DMS 273 (cell line): ENCODE data around the gene CPA1.

Experiments used
- DNase-seq: peaks from one replicate; lab custom pipeline; 2025; ENCODE audit not compliant: unreplicated experiment; lab: John Stamatoyannopoulos, UW

The CPA1 gene

GRCh38 chr7:130393841-130394411 lies 13.6 kb downstream of the CPA1 start:
- no peak for DNase-seq

GRCh38 chr7:130394421-130395195 lies 14.3 kb downstream of the CPA1 start:
- no peak for DNase-seq

GRCh38 chr7:130395421-130395820 lies 15.1 kb downstream of the CPA1 start:
- DNase-seq, result no peak

- DNase-seq, result no peak
Observed at GRCh38 chr7:130396109-130396508, 15.8 kb downstream of the CPA1 start.

- DNase-seq, result no peak
Observed at GRCh38 chr7:130397051-130397757, 16.9 kb downstream of the CPA1 start.

GRCh38 chr7:130397758-130398073 lies 17.4 kb downstream of the CPA1 start:
- DNase-seq, result no peak

- no peak for DNase-seq
Observed at GRCh38 chr7:130398526-130399090, 18.3 kb downstream of the CPA1 start.

- DNase-seq, result no peak
Observed at GRCh38 chr7:130400120-130400572, 19.9 kb downstream of the CPA1 start.

GRCh38 chr7:130401101-130401500 lies 20.8 kb downstream of the CPA1 start:
- DNase-seq, result no peak

GRCh38 chr7:130401578-130401977 lies 21.3 kb downstream of the CPA1 start:
- no peak for DNase-seq

- no peak for DNase-seq
Observed at GRCh38 chr7:130405003-130405402, 24.7 kb downstream of the CPA1 start.

GRCh38 chr7:130409067-130409711 lies 28.9 kb downstream of the CPA1 start:
- DNase-seq, result peak; percentile 69

GRCh38 chr7:130409712-130410072 lies 29.4 kb downstream of the CPA1 start:
- DNase-seq, result no peak

GRCh38 chr7:130410868-130411541 lies 30.7 kb downstream of the CPA1 start:
- no peak for DNase-seq

- DNase-seq, result no peak
Observed at GRCh38 chr7:130413201-130413600, 32.9 kb downstream of the CPA1 start.

GRCh38 chr7:130415006-130415405 lies 34.7 kb downstream of the CPA1 start:
- DNase-seq, result no peak

- no peak for DNase-seq
Observed at GRCh38 chr7:130417213-130417612, 36.9 kb downstream of the CPA1 start.

- no peak for DNase-seq
Observed at GRCh38 chr7:130418306-130418705, 38.0 kb downstream of the CPA1 start.

- no peak for DNase-seq
Observed at GRCh38 chr7:130419658-130420057, 39.4 kb downstream of the CPA1 start.

- DNase-seq, result no peak
Observed at GRCh38 chr7:130420943-130421578, 40.8 kb downstream of the CPA1 start.
